Fibroblast of skin of right biceps (primary cell): ENCODE data around the gene COL26A1.
"Not testable (repeated sequence)": the region's sequence is repeated elsewhere in the genome, so short reads cannot be mapped to it uniquely, and the experiment has no call there.

Experiments used
- DNase-seq: peaks from one replicate; pipeline ENCODE4 v3.0.0-alpha.2; 2013

Gene COL26A1

GRCh38 chr7:101555921-101556275 lies 193.2 kb downstream of the COL26A1 start:
- DNase-seq = no peak

GRCh38 chr7:101556453-101556968 lies 193.8 kb downstream of the COL26A1 start:
- no peak for DNase-seq

GRCh38 chr7:101557421-101557820 lies 194.7 kb downstream of the COL26A1 start:
- DNase-seq = no peak

- no peak for DNase-seq
Observed at GRCh38 chr7:101557978-101558741, 195.5 kb downstream of the COL26A1 start.

- DNase-seq = no peak
Observed at GRCh38 chr7:101558742-101559325, 196.2 kb downstream of the COL26A1 start.

GRCh38 chr7:101559586-101559985 lies 196.9 kb downstream of the COL26A1 start:
- no peak for DNase-seq

- DNase-seq = not testable (repeated sequence)
Observed at GRCh38 chr7:101560021-101560420, 197.3 kb downstream of the COL26A1 start.

- DNase-seq = no peak
Observed at GRCh38 chr7:101560856-101561255, 198.2 kb downstream of the COL26A1 start.

GRCh38 chr7:101561293-101561692 lies 198.6 kb downstream of the COL26A1 start:
- not testable (repeated sequence) for DNase-seq

- DNase-seq = no peak
Observed at GRCh38 chr7:101562531-101563197, 200.0 kb downstream of the COL26A1 start.

- no peak for DNase-seq
Observed at GRCh38 chr7:101563198-101563901, 200.7 kb downstream of the COL26A1 start.

GRCh38 chr7:101563943-101564777 lies 201.5 kb downstream of the COL26A1 start:
- DNase-seq = no peak

- DNase-seq = no peak
Observed at GRCh38 chr7:101564778-101565211, 202.1 kb downstream of the COL26A1 start.

GRCh38 chr7:101565601-101566209 lies 203.0 kb downstream of the COL26A1 start:
- DNase-seq = no peak

GRCh38 chr7:101567230-101567629 lies 204.6 kb downstream of the COL26A1 start:
- DNase-seq = no peak

GRCh38 chr7:101572156-101572555 lies 209.5 kb downstream of the COL26A1 start:
- no peak for DNase-seq

- no peak for DNase-seq
Observed at GRCh38 chr7:101575168-101575567, 212.5 kb downstream of the COL26A1 start.

GRCh38 chr7:101575721-101576120 lies 213.0 kb downstream of the COL26A1 start:
- peak; percentile 5 for DNase-seq

GRCh38 chr7:101576998-101577397 lies 214.3 kb downstream of the COL26A1 start:
- no peak for DNase-seq

- DNase-seq = no peak
Observed at GRCh38 chr7:101578552-101578951, 215.9 kb downstream of the COL26A1 start.

GRCh38 chr7:101580596-101580995 lies 217.9 kb downstream of the COL26A1 start:
- no peak for DNase-seq

GRCh38 chr7:101581891-101582290 lies 219.2 kb downstream of the COL26A1 start:
- DNase-seq = no peak
